Astrocyte of the cerebellum (primary cell): ENCODE measurements around the gene NTN1.

Experiments used
- DNase-seq: peaks from one replicate; pipeline ENCODE4 v3.0.0-alpha.2; 2011; ENCODE audit warnings: low read depth
- H3K4me3 ChIP-seq: 2 replicates; pipeline ENCODE4 v1.5.1; 2011; ENCODE audit warnings: mild to moderate bottlenecking, low read depth, low read length, moderate library complexity
- CTCF ChIP-seq: IDR thresholded peaks from 2 replicates; pipeline ENCODE4 v1.5.1; 2012; ENCODE audit warnings: low read length, low read depth, moderate library complexity, mild to moderate bottlenecking; ENCODE audit errors: missing control alignments
- in situ Hi-C: cut with HindIII; loops from 2 replicates; pipeline ENCODE4 v1.10.0; 2017; ENCODE audit warnings: low sequenced_read_pairs

The NTN1 gene

DNA sequence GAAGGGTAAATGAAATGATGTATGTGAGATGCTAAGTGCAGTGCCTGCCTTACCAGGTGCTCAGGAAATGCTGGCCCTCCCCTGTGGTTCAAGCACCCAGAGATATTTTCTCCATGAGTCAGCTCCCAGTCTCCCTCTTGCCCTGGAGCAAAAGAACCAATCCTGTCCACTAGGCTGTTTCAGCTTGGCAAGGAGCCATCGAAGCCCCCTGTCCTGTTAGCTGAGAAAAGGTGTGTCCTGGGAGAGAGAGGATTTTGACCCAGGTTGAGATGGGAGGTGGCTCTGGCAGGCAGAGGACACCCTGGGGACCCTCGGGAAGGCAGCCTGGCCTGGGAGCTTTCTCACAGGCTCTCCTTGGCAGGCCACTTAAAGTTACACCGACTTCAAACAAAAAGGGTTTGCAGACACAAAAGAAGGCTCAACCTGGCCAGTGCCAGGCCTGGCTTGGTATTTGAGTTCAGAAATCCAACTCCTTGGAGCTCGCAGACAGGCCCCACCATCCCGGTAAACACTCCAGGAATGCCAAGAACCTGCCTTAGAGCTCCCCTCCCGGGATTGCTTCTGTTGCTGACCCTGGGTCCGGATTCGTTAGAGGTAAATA is 29.6 kb downstream of the NTN1 start:
- H3K4me3 ChIP-seq = no peak overlapping the region
- DNase-seq = no peak
- in situ Hi-C loops = no loop called here
- TF ChIP-seq CTCF = no peak

- DNase-seq = no peak
- in situ Hi-C loops = no loop called here
- H3K4me3 ChIP-seq = no peak overlapping the region
- TF ChIP-seq CTCF = no peak
Measured at GRCh38 chr17:9051561-9051960, 30.3 kb downstream of the NTN1 start.

- DNase-seq = no peak
- in situ Hi-C loops = no loop called here
- no peak for TF ChIP-seq CTCF
- H3K4me3 ChIP-seq = no peak overlapping the region
Measured at GRCh38 chr17:9052921-9053320, 31.6 kb downstream of the NTN1 start.

GRCh38 chr17:9053406-9053805 is 32.1 kb downstream of the NTN1 start:
- TF ChIP-seq CTCF = no peak
- no peak overlapping the region for H3K4me3 ChIP-seq
- no peak for DNase-seq
- in situ Hi-C loops = no loop called here

GRCh38 chr17:9054126-9054975 is 33.0 kb downstream of the NTN1 start:
- DNase-seq = no peak
- no peak for TF ChIP-seq CTCF
- in situ Hi-C loops = no loop called here
- H3K4me3 ChIP-seq = no peak overlapping the region

DNA sequence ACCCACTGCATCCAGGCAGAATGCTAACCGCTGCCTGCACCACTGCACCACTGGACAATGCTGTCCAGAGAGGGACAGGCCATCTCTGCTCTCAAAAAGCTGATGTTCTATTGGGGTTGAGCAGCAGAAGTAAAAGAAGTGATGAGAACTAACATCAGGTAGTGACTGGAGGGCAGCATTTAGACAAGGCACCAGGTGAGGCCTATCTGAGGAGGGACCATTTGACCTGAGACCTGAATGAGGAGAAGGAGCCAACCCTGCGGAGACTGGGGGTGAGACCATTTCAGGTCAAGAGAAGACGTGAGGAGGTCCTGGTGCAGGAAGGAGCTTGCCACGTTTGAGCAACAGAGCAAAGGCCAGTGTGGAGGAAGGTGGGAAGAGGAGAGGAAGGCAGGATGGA is 34.0 kb downstream of the NTN1 start:
- TF ChIP-seq CTCF = no peak
- in situ Hi-C loops = no loop called here
- no peak overlapping the region for H3K4me3 ChIP-seq
- no peak for DNase-seq
